Tibial nerve (tissue), 4 donors: ENCODE data around the gene SLC6A6. TPM values are rescaled to one million over a fixed set of nuclear protein-coding genes. Genes with fewer than 3 reads are reported as not detected.

ENCODE experiments used
- DNase-seq, 2 donors: peaks; one replicate each; pipeline ENCODE4 v3.0.0-alpha.2; 2019; ENCODE audit warnings: low spot score in 2 of 2
- H3K27ac ChIP-seq, 4 donors: fragments of 200-600 bp; sonication (generic) in 3 of 4; one replicate each; pipeline ENCODE4 v1.5.1; 2017 to 2019; ENCODE audit warnings: mild to moderate bottlenecking in 1 of 4
- H3K27me3 ChIP-seq, 2 donors: fragments of 200-600 bp; sonication (generic) in 1 of 2; one replicate each; pipeline versions ENCODE4 v1.5.1 to v1.6.0; 2017 to 2019
- H3K36me3 ChIP-seq, 3 donors: fragments of 200-600 bp; sonication (generic); one replicate each; pipeline ENCODE4 v1.5.1; 2018 to 2019
- H3K4me1 ChIP-seq, 4 donors: fragments of 200-600 bp; sonication (generic) in 3 of 4; one replicate each; pipeline ENCODE4 v1.5.1; 2017 to 2019
- H3K4me3 ChIP-seq, 4 donors: fragments of 200-600 bp; sonication (generic) in 3 of 4; one replicate each; pipeline ENCODE4 v1.5.1; 2017 to 2019; ENCODE audit warnings: mild to moderate bottlenecking in 1 of 4, moderate library complexity in 1 of 4
- H3K9me3 ChIP-seq, 4 donors: fragments of 200-600 bp; sonication (generic) in 3 of 4; one replicate each; pipeline ENCODE4 v1.5.1; 2017 to 2019
- CTCF ChIP-seq, 5 experiments: fragments of 200-600 bp in 3 of 5; fragments of 450-650 bp in 2 of 5; sonication (generic) in 3 of 5; IDR thresholded peaks; one replicate each; pipeline ENCODE4 v1.5.1; 2016 to 2019; ENCODE audit warnings: antibody characterized with exemption in 5 of 5, mild to moderate bottlenecking in 3 of 5, moderate library complexity in 2 of 5
- EP300 ChIP-seq, 2 donors: sonication (generic); formaldehyde crosslinking; IDR thresholded peaks; one replicate each; pipeline ENCODE4 v1.6.1; 2017; ENCODE audit warnings: antibody characterized with exemption in 2 of 2, mild to moderate bottlenecking in 1 of 2
- POLR2A ChIP-seq, 2 donors: fragments of 450-650 bp; IDR thresholded peaks; one replicate each; pipeline ENCODE4 v1.6.1; 2017; ENCODE audit warnings: antibody characterized with exemption in 2 of 2, mild to moderate bottlenecking in 2 of 2, moderate library complexity in 2 of 2
- WGBS, 2 donors: methylation state at CpG; one replicate each; pipeline ENCODE4 v1.1.5; 2018; 5-methylcytosine and 5-hydroxymethylcytosine counted together
- total RNA-seq, 4 donors: library from RNA; depleted of rRNA; stranded (reverse); fragments of >200 nt; gene quantifications; one replicate each; pipeline ENCODE4 v1.1.0, GENCODE V29; 2016

Gene SLC6A6
- total RNA-seq, 4 donors from 2014 or later: 11.8 to 24.9 (median 13.5) TPM

GRCh38 chr3:14481018-14481645 lies 78.7 kb downstream of the SLC6A6 start:
- Histone ChIP-seq H3K4me3 (no peak overlapping the region), H3K36me3 (peaks cover 0 to 42% (median 7%) of the 10 kb centered on the region in 3 donors), H3K27ac (no peak overlapping the region), H3K27me3 (no peaks in the 10 kb centered on the region), H3K9me3 (no peaks in the 10 kb centered on the region), H3K4me1 (peaks cover 0 to 44% (median 8%) of the 10 kb centered on the region in 4 donors)
- DNase-seq: no peak
- WGBS, 2 donors: 85 to 90% methylated on average over 10 of the region's 10 CpGs
- TF ChIP-seq EP300 (IDR thresholded peaks at IDR 0.05): no peak
- TF ChIP-seq POLR2A (IDR thresholded peaks at IDR 0.05): no peak
- no peak for TF ChIP-seq CTCF (IDR thresholded peaks at IDR 0.05)

GRCh38 chr3:14481646-14482036 lies 79.2 kb downstream of the SLC6A6 start:
- 86 to 90% methylated on average over 12 to 13 of the region's 13 CpGs for WGBS, 2 donors
- no peak for DNase-seq
- Histone ChIP-seq H3K36me3 (peaks cover 0 to 43% (median 7%) of the 10 kb centered on the region in 3 donors), H3K4me1 (peaks cover 0 to 39% (median 8%) of the 10 kb centered on the region in 4 donors), H3K9me3 (no peaks in the 10 kb centered on the region), H3K4me3 (no peak overlapping the region), H3K27me3 (no peaks in the 10 kb centered on the region), H3K27ac (no peak overlapping the region)
- no peak for TF ChIP-seq CTCF (IDR thresholded peaks at IDR 0.05)
- no peak for TF ChIP-seq POLR2A (IDR thresholded peaks at IDR 0.05)
- no peak for TF ChIP-seq EP300 (IDR thresholded peaks at IDR 0.05)

- Histone ChIP-seq H3K27ac (no peak overlapping the region), H3K9me3 (no peaks in the 10 kb centered on the region), H3K4me1 (peaks cover 0 to 39% (median 8%) of the 10 kb centered on the region in 4 donors), H3K27me3 (no peaks in the 10 kb centered on the region), H3K4me3 (no peak overlapping the region), H3K36me3 (peaks cover 0 to 39% (median 7%) of the 10 kb centered on the region in 3 donors)
- no peak for TF ChIP-seq POLR2A (IDR thresholded peaks at IDR 0.05)
- TF ChIP-seq EP300 (IDR thresholded peaks at IDR 0.05): peak; percentile 40 to 59
- TF ChIP-seq CTCF (IDR thresholded peaks at IDR 0.05): no peak
- WGBS, 2 donors: 12 to 36% methylated on average over 2 of the region's 2 CpGs
- peak; percentile 26 to 28 for DNase-seq
These were observed 79.9 kb downstream of the SLC6A6 start for GRCh38 chr3:14482271-14482721.

- peaks cover 0 to 39% (median 8%) of the 10 kb centered on the region in 4 donors for H3K4me1 ChIP-seq
- H3K36me3 ChIP-seq: peaks cover 0 to 38% (median 7%) of the 10 kb centered on the region in 3 donors
- 91 to 100% methylated on average over 1 of the region's 1 CpG for WGBS, 2 donors
- no peak overlapping the region for H3K4me3 ChIP-seq
- no peaks in the 10 kb centered on the region for H3K27me3 ChIP-seq
- DNase-seq: no peak
- no peak overlapping the region for H3K27ac ChIP-seq
- H3K9me3 ChIP-seq: no peaks in the 10 kb centered on the region
- TF ChIP-seq POLR2A (IDR thresholded peaks at IDR 0.05): no peak
- no peak for TF ChIP-seq CTCF (IDR thresholded peaks at IDR 0.05)
- TF ChIP-seq EP300 (IDR thresholded peaks at IDR 0.05): no peak
These were observed 80.9 kb downstream of the SLC6A6 start for GRCh38 chr3:14483286-14483685.

- H3K4me1 ChIP-seq: peaks cover 0 to 34% (median 8%) of the 10 kb centered on the region in 4 donors
- TF ChIP-seq EP300 (IDR thresholded peaks at IDR 0.05) (no peak), POLR2A (IDR thresholded peaks at IDR 0.05) (no peak), CTCF (IDR thresholded peaks at IDR 0.05) (no peak)
- WGBS, 2 donors: 90 to 92% methylated on average over 17 of the region's 17 CpGs
- DNase-seq: no peak
- no peak overlapping the region for H3K27ac ChIP-seq
- peaks cover 0 to 35% (median 7%) of the 10 kb centered on the region in 3 donors for H3K36me3 ChIP-seq
- H3K27me3 ChIP-seq: no peaks in the 10 kb centered on the region
- H3K4me3 ChIP-seq: no peak overlapping the region
- H3K9me3 ChIP-seq: no peaks in the 10 kb centered on the region
These were observed 82.3 kb downstream of the SLC6A6 start for GRCh38 chr3:14484741-14485140.
